ENCODE data around the gene RORC. TPM values are rescaled to one million over a fixed set of nuclear protein-coding genes. Genes with fewer than 3 reads are reported as not detected.

The RORC gene
- total RNA-seq, 1 donor = not detected

GRCh38 chr1:151822404-151822803 lies 9.2 kb downstream of the RORC start:
- TF ChIP-seq, protein P1, sequence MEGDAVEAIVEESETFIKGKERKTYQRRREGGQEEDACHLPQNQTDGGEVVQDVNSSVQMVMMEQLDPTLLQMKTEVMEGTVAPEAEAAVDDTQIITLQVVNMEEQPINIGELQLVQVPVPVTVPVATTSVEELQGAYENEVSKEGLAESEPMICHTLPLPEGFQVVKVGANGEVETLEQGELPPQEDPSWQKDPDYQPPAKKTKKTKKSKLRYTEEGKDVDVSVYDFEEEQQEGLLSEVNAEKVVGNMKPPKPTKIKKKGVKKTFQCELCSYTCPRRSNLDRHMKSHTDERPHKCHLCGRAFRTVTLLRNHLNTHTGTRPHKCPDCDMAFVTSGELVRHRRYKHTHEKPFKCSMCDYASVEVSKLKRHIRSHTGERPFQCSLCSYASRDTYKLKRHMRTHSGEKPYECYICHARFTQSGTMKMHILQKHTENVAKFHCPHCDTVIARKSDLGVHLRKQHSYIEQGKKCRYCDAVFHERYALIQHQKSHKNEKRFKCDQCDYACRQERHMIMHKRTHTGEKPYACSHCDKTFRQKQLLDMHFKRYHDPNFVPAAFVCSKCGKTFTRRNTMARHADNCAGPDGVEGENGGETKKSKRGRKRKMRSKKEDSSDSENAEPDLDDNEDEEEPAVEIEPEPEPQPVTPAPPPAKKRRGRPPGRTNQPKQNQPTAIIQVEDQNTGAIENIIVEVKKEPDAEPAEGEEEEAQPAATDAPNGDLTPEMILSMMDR (IDR thresholded peaks at IDR 0.05; ENCODE audit: insufficient read depth, low read depth, low read length) = no peak
- H3K4me3 ChIP-seq (ENCODE audit: low read depth, low read length) = no peak overlapping the region
- no peak for DNase-seq (ENCODE audit: low read depth)

DNA sequence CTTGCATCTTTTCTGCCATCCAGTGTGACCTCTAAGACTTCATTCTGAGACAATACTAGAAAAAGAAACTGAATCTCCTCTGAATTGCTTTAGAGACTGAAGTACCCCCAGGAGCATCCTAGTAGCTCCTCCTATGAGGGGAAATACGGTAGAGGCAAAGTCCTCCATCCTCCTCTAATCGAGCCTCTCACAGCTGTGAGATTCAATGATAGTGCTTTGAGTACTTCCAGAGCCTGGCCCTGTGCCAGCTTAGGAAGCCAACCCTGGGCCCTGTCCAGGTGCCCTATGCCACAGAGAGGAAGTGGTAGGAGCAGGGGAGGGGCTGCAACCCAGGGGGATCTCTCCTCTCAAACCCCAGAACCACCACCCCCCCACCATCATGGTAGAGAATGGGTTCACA lies 10.7 kb downstream of the RORC start:
- TF ChIP-seq, protein P1 (IDR thresholded peaks at IDR 0.05; ENCODE audit: insufficient read depth, low read depth, low read length) = no peak
- no peak for DNase-seq (ENCODE audit: low read depth)
- no peak overlapping the region for H3K4me3 ChIP-seq (ENCODE audit: low read depth, low read length)

DNA sequence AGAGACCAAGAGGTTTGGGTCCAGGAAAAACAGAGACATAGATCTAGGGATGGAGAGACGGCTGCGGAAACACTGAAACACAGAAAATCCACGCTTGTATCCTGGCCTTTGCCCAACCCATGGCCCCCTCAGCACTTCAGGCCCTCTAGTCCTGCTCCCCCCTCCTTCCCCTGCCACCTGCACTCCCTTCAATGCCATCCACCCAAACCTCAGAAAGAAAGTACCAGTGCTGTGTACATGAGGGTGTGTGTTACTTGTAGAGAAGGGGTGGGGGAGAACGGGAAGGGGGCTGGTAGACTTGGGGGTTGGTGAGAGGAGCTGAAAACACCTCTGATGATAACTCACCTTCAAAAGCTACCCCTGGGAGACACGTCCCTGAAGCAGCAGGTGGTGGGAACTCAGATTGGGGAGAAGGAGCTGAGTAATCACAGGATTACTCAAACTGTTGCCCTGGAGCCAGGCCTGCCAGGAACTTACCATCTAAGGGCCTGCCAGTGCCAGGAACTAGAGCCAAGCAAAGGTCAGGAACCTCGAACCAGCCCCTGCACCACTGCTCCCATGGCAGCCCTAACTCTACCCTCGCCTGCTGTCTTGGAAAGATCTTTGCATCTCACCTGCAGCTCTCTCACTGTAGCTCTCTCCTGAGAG lies 11.5 kb downstream of the RORC start:
- H3K4me3 ChIP-seq (ENCODE audit: low read depth, low read length) = no peak overlapping the region
- no peak for DNase-seq (ENCODE audit: low read depth)
- TF ChIP-seq, protein P1 (IDR thresholded peaks at IDR 0.05; ENCODE audit: insufficient read depth, low read depth, low read length) = no peak

DNA sequence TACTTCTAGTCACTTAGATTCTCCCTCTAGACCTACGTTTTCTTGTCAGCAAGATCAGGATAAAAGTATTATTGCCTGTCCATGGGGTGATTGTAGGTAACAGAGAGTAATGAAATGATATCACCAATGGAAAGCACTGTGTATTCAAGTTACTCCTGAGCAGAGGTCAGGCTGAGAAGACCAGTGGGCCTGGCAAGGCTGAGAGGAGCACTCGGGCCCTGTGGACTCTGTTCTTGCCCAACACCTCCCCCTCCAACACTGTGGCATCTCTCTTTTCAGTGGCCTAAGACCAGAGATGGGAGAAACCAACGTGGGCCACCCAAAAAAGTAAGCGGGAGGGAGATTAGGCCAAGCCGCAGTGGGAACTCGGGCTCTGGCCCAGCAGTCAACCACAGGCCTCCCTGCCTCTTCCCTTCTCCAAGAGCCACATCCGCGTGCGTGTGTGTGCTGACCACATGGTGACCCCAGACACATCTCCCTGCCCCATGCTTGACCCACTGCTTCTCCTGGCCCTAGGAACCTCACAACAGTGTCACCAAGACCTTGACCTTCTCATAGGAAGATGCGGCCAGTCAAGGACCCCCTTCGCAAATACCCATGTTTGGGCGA lies 12.3 kb downstream of the RORC start:
- DNase-seq (ENCODE audit: low read depth) = no peak
- H3K4me3 ChIP-seq (ENCODE audit: low read depth, low read length) = no peak overlapping the region
- TF ChIP-seq, protein P1 (IDR thresholded peaks at IDR 0.05; ENCODE audit: insufficient read depth, low read depth, low read length) = no peak

GRCh38 chr1:151817353-151817730 lies 14.3 kb downstream of the RORC start:
- TF ChIP-seq, protein P1 (IDR thresholded peaks at IDR 0.05; ENCODE audit: insufficient read depth, low read depth, low read length) = no peak
- no peak overlapping the region for H3K4me3 ChIP-seq (ENCODE audit: low read depth, low read length)
- DNase-seq (ENCODE audit: low read depth) = no peak

DNA sequence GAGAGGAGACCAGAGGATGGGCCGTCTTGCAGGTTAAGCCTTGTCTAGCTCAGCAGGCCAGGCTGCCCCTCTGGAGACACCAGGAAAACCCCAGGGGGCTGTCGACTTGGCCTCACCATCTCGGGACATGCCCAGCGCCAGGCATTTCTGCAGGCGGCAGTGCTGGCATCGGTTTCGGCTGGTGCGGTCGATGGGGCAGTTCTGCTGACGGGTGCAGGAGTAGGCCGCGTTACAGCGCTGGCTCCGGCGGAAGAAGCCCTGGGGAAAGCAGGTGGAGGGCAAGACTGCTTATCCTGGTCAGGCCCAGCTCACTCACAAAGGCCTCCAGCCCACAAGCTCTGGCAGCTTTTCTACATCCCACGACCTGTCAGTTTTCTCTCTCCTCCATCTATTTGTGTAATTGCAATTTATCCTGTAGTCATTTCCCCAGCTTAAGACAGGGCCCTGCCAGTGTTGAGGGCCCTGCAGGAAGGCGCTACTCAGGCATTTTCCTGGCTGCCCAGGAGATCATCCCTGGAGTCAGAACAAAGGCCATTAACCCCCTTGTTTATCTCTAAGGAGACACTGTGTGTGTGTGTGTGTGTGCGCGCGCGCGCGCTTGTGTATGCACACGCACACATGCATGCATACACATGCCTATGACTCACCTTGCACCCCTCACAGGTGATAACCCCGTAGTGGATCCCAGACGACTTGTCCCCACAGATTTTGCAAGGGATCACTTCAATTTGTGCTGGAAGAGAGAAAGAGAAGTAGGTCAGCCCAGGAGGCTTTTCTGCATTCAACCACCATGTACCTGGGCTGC lies 14.9 kb downstream of the RORC start:
- no peak for DNase-seq (ENCODE audit: low read depth)
- no peak overlapping the region for H3K4me3 ChIP-seq (ENCODE audit: low read depth, low read length)
- TF ChIP-seq, protein P1 (IDR thresholded peaks at IDR 0.05; ENCODE audit: insufficient read depth, low read depth, low read length) = no peak
